ENCODE data around the gene RNF208. TPM values are rescaled to one million over a fixed set of nuclear protein-coding genes. Genes with fewer than 3 reads are reported as not detected.
A peak's percentile ranks its signal among the peaks of the same experiment; 100 is the strongest.

The RNF208 gene
- total and polyA plus RNA-seq, 2 of the 4 experiments (the other 2 are of a cell fraction), result 1.2 TPM; not detected in 1

DNA sequence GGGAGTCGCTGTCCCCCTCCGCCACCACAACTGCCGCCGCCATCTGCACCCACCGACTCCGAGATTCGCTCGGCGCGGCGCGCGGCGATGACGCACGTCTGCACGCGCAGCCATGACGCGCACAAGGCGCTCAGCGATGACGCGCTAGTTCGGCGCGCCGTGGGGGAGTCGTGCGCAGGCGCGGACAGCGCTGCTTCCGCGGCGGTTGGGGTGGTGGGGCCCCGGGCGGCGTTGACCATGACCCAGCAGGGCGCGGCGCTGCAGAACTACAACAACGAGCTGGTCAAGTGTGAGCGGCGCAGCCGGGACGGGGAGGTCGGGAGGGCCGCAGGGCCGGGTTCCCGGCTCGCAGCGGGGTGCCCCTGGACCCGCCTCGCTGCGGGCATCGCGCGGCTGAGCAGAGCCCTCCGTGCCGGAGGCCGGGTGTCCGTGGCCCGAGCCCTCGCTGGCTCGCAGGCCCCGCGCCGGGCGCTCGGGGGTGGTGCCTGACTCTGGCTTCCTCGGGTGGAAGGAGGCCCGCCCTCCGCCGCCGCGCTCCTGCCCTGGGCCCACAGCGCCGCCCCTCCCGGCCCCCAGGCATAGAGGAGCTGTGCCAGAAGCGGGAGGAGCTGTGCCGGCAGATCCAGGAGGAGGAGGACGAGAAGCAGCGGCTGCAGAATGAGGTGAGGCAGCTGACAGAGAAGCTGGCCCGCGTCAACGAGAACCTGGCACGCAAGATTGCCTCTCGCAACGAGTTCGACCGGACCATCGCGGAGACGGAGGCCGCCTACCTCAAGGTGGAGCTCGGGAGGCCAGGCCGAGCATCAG is 33.3 kb downstream of the RNF208 start, which contains the start of the genes ANAPC2 and SSNA1:
Gene ANAPC2 (minus strand): TSS at position 71 of the 807 bp plus-strand sequence. CDS start 28 bp downstream, at position 43.
Gene SSNA1 (plus strand): TSS at position 187 of the 807 bp plus-strand sequence. CDS start 51 bp downstream, at position 238.
- peak within 1 kb of the TSS; percentile 84 for H3K9ac ChIP-seq (ENCODE audit: low read depth, low read length)
- H3K4me2 ChIP-seq (ENCODE audit: low read depth, low read length), result peak within 1 kb of the TSS; percentile 89
- H3K27me3 ChIP-seq (ENCODE audit: control insufficient read depth, insufficient read depth, low read length), result no peaks in the 10 kb centered on the region
- H2AK5ac ChIP-seq (ENCODE audit: low read depth, low read length), result peak within 1 kb of the TSS; percentile 84
- peak within 1 kb of the TSS; percentile 84 for H2BK5ac ChIP-seq (ENCODE audit: low read depth, low read length, poor library complexity, severe bottlenecking)
- intact Hi-C loops (cut with micrococcal nuclease) (loop anchor here (1.0 kb wide), 1 partner anchor 12 kb away; the partner anchor contains the start of gene TPRN), dilution Hi-C loops (cut with HindIII; ENCODE audit: low sequenced_read_pairs, unreplicated experiment) (no loop called here), in situ Hi-C loops (cut with MboI; ENCODE audit: low sequenced_read_pairs) (no loop called here)
- no peaks in the 10 kb centered on the region for H3K9me1 ChIP-seq (ENCODE audit: insufficient read depth, low read length)
- H3K36me3 ChIP-seq (ENCODE audit: control insufficient read depth, insufficient read depth, low read length), result peaks cover 51% of the 10 kb centered on the region
- H3K27ac ChIP-seq (ENCODE audit: insufficient read depth, low read length), result peak within 1 kb of the TSS; percentile 73
- peak within 1 kb of the TSS; percentile 66 for H4K91ac ChIP-seq (ENCODE audit: insufficient read depth, low read depth, low read length)
- no peaks in the 10 kb centered on the region for H3K9me3 ChIP-seq (ENCODE audit: control insufficient read depth, insufficient read depth, low read length)
- no peak within 1 kb of the TSS for H2BK20ac ChIP-seq (ENCODE audit: low read depth, low read length)
- H4K5ac ChIP-seq (ENCODE audit: low read depth, low read length), result peak within 1 kb of the TSS; percentile 81
- H3K4me1 ChIP-seq (ENCODE audit: control insufficient read depth, insufficient read depth, low read length), result peaks cover 16% of the 10 kb centered on the region
- peak within 1 kb of the TSS; percentile 79 for H3K4ac ChIP-seq (ENCODE audit: low read depth, low read length)
- peak; percentile 92 for DNase-seq
- ChIA-PET POLR2A (ENCODE audit: unreplicated experiment) (interaction anchor here (0.9 to 1.3 kb wide), 3 partner anchors 11 to 52 kb away, joined by 3 read pairs; partner anchors contain the start of gene TPRN), CTCF (interaction anchor here (0.6 to 0.9 kb wide), 2 partner anchors 48 to 125 kb away, joined by 3 read pairs; no protein-coding TSS in a partner anchor)
- H4K8ac ChIP-seq (ENCODE audit: low read depth in 2 of 2, low read length in 2 of 2), result peak within 1 kb of the TSS; percentile 69 to 97
- H2AK9ac ChIP-seq (replicated peaks; ENCODE audit: low read depth, low read length, poor library complexity), result peak within 1 kb of the TSS; percentile 96
- no peak within 1 kb of the TSS for H3K18ac ChIP-seq (ENCODE audit: low read depth, low read length)
- H2AFZ ChIP-seq (replicated peaks; ENCODE audit: low read length, poor library complexity), result peak within 1 kb of the TSS; percentile 99
- peak within 1 kb of the TSS; percentile 35; the same call in 1 of the 2 replicates for H3K23ac ChIP-seq (ENCODE audit: low read depth, low read length)
- WGBS, 2 experiments (ENCODE audit: extremely low coverage in 2 of 2, insufficient read length in 1 of 2), result 0% methylated on average over 81 of the region's 98 CpGs; no CpG with 5 or more reads in 1 of the 2 experiments
- H3K14ac ChIP-seq (replicated peaks; ENCODE audit: low read depth, low read length), result peak within 1 kb of the TSS; percentile 77
- H3K4me3 ChIP-seq (ENCODE audit: insufficient read depth, low read depth, low read length), result peak within 1 kb of the TSS; percentile 91
- peak within 1 kb of the TSS; percentile 41 for H3K56ac ChIP-seq (ENCODE audit: extremely low read depth, insufficient read depth, low read length)
- peaks cover 5 to 62% of the 10 kb centered on the region in 2 experiments for H3K79me1 ChIP-seq (ENCODE audit: low read depth in 1 of 2, low read length in 2 of 2)
- BruUV-seq (replicated peaks), result no TSS peak
- no peak within 1 kb of the TSS; the same call in 1 of the 2 replicates for H2BK120ac ChIP-seq (ENCODE audit: low read depth, low read length)
- H4K20me1 ChIP-seq (ENCODE audit: insufficient read depth, low read length), result peaks cover 22% of the 10 kb centered on the region
- no peak within 1 kb of the TSS for H2BK15ac ChIP-seq (ENCODE audit: low read depth, low read length)
- ATAC-seq (ENCODE audit: low read depth), result peak; percentile 91
- TF ChIP-seq CHD1 (IDR thresholded peaks at IDR 0.05; ENCODE audit: low read depth, low read length) (no peak), RCOR1 (IDR thresholded peaks at IDR 0.05; ENCODE audit: insufficient replicate concordance, low read length) (no peak), FOS (IDR thresholded peaks at IDR 0.05; ENCODE audit: low read depth, low read length) (0 out of 2 replicates have a peak, but pooled peaks have one; percentile 61), RAD21 (IDR thresholded peaks at IDR 0.05; ENCODE audit: low read length) (peak; percentile 42), MXI1 (IDR thresholded peaks at IDR 0.05; ENCODE audit: borderline replicate concordance, low read depth, low read length) (peak; percentile 92), MAFK (IDR thresholded peaks at IDR 0.05; ENCODE audit: low read depth, low read length) (no peak), SMC3 (IDR thresholded peaks at IDR 0.05; ENCODE audit: low read depth, low read length) (peak; percentile 33; the same call in 1 of the 2 replicates), RFX5 (IDR thresholded peaks at IDR 0.05; ENCODE audit: low read depth, low read length) (no peak), BHLHE40 (IDR thresholded peaks at IDR 0.05; ENCODE audit: low read depth, low read length) (peak; percentile 93), NFE2L2 (IDR thresholded peaks at IDR 0.05; ENCODE audit: low read depth, low read length) (peak; percentile 25; the same call in 1 of the 2 replicates)
- TF ChIP-seq, protein P1, sequence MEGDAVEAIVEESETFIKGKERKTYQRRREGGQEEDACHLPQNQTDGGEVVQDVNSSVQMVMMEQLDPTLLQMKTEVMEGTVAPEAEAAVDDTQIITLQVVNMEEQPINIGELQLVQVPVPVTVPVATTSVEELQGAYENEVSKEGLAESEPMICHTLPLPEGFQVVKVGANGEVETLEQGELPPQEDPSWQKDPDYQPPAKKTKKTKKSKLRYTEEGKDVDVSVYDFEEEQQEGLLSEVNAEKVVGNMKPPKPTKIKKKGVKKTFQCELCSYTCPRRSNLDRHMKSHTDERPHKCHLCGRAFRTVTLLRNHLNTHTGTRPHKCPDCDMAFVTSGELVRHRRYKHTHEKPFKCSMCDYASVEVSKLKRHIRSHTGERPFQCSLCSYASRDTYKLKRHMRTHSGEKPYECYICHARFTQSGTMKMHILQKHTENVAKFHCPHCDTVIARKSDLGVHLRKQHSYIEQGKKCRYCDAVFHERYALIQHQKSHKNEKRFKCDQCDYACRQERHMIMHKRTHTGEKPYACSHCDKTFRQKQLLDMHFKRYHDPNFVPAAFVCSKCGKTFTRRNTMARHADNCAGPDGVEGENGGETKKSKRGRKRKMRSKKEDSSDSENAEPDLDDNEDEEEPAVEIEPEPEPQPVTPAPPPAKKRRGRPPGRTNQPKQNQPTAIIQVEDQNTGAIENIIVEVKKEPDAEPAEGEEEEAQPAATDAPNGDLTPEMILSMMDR (conservative IDR thresholded peaks at IDR 0.05; ENCODE audit: low read depth, low read length), result peak; percentile 50
- TF ChIP-seq, protein P2, sequence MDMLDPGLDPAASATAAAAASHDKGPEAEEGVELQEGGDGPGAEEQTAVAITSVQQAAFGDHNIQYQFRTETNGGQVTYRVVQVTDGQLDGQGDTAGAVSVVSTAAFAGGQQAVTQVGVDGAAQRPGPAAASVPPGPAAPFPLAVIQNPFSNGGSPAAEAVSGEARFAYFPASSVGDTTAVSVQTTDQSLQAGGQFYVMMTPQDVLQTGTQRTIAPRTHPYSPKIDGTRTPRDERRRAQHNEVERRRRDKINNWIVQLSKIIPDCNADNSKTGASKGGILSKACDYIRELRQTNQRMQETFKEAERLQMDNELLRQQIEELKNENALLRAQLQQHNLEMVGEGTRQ (IDR thresholded peaks at IDR 0.05; ENCODE audit: low read depth, low read length), result peak; percentile 43
- TF ChIP-seq, protein P3, sequence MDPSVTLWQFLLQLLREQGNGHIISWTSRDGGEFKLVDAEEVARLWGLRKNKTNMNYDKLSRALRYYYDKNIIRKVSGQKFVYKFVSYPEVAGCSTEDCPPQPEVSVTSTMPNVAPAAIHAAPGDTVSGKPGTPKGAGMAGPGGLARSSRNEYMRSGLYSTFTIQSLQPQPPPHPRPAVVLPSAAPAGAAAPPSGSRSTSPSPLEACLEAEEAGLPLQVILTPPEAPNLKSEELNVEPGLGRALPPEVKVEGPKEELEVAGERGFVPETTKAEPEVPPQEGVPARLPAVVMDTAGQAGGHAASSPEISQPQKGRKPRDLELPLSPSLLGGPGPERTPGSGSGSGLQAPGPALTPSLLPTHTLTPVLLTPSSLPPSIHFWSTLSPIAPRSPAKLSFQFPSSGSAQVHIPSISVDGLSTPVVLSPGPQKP (IDR thresholded peaks at IDR 0.05; ENCODE audit: borderline replicate concordance, low read depth, low read length), result no peak
